Erythroblast (primary cell): ENCODE data around the gene CTAGE1.

ENCODE experiments used
- GATA1 ChIP-seq: IDR thresholded peaks from 2 replicates; pipeline ENCODE4 v1.6.1; 2011; ENCODE audit warnings: low read depth, mild to moderate bottlenecking, control low read depth, low read length, moderate library complexity
- POLR2A ChIP-seq: IDR thresholded peaks from 2 replicates; pipeline ENCODE4 v1.6.1; 2011; ENCODE audit warnings: mild to moderate bottlenecking, low read length

GRCh38 chr18:22463076-22463475, 45.4 kb upstream of the CTAGE1 start:
- TF ChIP-seq POLR2A: no peak
- TF ChIP-seq GATA1: no peak
